Activated T-cell treated with anti-CD3 and anti-CD28 coated beads, Interleukin-2, amount 50 U/mL, for 72 hours (primary cell): ENCODE data around the gene HPN. TPM values are rescaled to one million over a fixed set of nuclear protein-coding genes. Genes with fewer than 3 reads are reported as not detected.

Source experiments
- ATAC-seq, 2 donors: fragments of 150-1000 bp; cut with Tn5 transposase; replicated peaks in 1 of 2; 2 replicates each; pipeline ENCODE4 v1.10.0; 2021; ENCODE audit warnings: moderate library complexity in 2 of 2, mild to moderate bottlenecking in 1 of 2
- DNase-seq, 2 donors: peaks; one replicate each; pipeline ENCODE4 v3.0.0; 2021 to 2022; ENCODE audit warnings: mixed read lengths in 1 of 2
- H3K27ac Mint-ChIP-seq: one replicate; pipeline ENCODE4 v1.8.0; 2022; ENCODE audit warnings: mild to moderate bottlenecking, moderate library complexity, mixed read lengths
- H3K27me3 Mint-ChIP-seq: one replicate; pipeline ENCODE4 v1.8.0; 2022; ENCODE audit warnings: low read depth, mixed read lengths
- H3K36me3 Mint-ChIP-seq, 2 donors: one replicate each; pipeline ENCODE4 v1.8.0; 2022; ENCODE audit warnings: mixed read lengths in 2 of 2, mild to moderate bottlenecking in 1 of 2; ENCODE audit not compliant: insufficient read depth in 2 of 2
- H3K4me1 Mint-ChIP-seq: one replicate; pipeline ENCODE4 v1.8.0; 2022; ENCODE audit warnings: low read depth, mixed read lengths
- H3K4me3 Mint-ChIP-seq, 2 donors: one replicate each; pipeline ENCODE4 v1.8.0; 2022; ENCODE audit warnings: mild to moderate bottlenecking in 2 of 2, mixed read lengths in 2 of 2, moderate library complexity in 2 of 2
- H3K9me3 Mint-ChIP-seq, 2 donors: one replicate each; pipeline ENCODE4 v1.8.0; 2022; ENCODE audit warnings: mixed read lengths in 2 of 2
- total RNA-seq, 2 donors: library from RNA; stranded (reverse); gene quantifications; one replicate each; pipeline ENCODE4 v1.2.3, GENCODE V29; 2022

The HPN gene
- total RNA-seq, 2 donors from 2014 or later, result 0.19 to 0.30 TPM

GRCh38 chr19:35084509-35084762 lies 42.9 kb downstream of the HPN start:
- Mint-ChIP-seq H3K36me3 (no peaks in the 10 kb centered on the region), H3K27me3 (peaks cover under 1% of the 10 kb centered on the region), H3K4me1 (no peaks in the 10 kb centered on the region), H3K27ac (no peak overlapping the region), H3K9me3 (no peaks in the 10 kb centered on the region), H3K4me3 (no peak overlapping the region)
- ATAC-seq (no peak), DNase-seq (no peak)

- H3K4me1 Mint-ChIP-seq, result no peaks in the 10 kb centered on the region
- H3K4me3 Mint-ChIP-seq, result no peak overlapping the region
- ATAC-seq (no peak), DNase-seq (no peak)
- H3K36me3 Mint-ChIP-seq, result no peaks in the 10 kb centered on the region
- no peaks in the 10 kb centered on the region for H3K9me3 Mint-ChIP-seq
- H3K27me3 Mint-ChIP-seq, result no peaks in the 10 kb centered on the region
- peak overlapping the region; percentile 43 for H3K27ac Mint-ChIP-seq
Measured at GRCh38 chr19:35085947-35086346, 44.4 kb downstream of the HPN start.

GRCh38 chr19:35086455-35086854 lies 44.9 kb downstream of the HPN start:
- Mint-ChIP-seq H3K4me3 (no peak overlapping the region), H3K36me3 (no peaks in the 10 kb centered on the region), H3K9me3 (no peaks in the 10 kb centered on the region), H3K4me1 (no peaks in the 10 kb centered on the region), H3K27ac (no peak overlapping the region), H3K27me3 (no peaks in the 10 kb centered on the region)
- DNase-seq (no peak), ATAC-seq (no peak)

- no peak overlapping the region for H3K27ac Mint-ChIP-seq
Measured at GRCh38 chr19:35087393-35087792, 45.9 kb downstream of the HPN start.

GRCh38 chr19:35088131-35088913 lies 46.8 kb downstream of the HPN start:
- Mint-ChIP-seq H3K9me3 (no peaks in the 10 kb centered on the region), H3K27me3 (no peaks in the 10 kb centered on the region), H3K36me3 (no peaks in the 10 kb centered on the region), H3K4me3 (no peak overlapping the region), H3K4me1 (no peaks in the 10 kb centered on the region), H3K27ac (no peak overlapping the region)
- no peak for ATAC-seq
- no peak for DNase-seq

More at GRCh38 chr19:35087393-35087792, 45.9 kb downstream of the HPN start:
- Mint-ChIP-seq H3K4me1 (no peaks in the 10 kb centered on the region), H3K36me3 (no peaks in the 10 kb centered on the region), H3K27me3 (no peaks in the 10 kb centered on the region), H3K4me3 (no peak overlapping the region), H3K9me3 (no peaks in the 10 kb centered on the region)
- ATAC-seq (no peak), DNase-seq (no peak)

GRCh38 chr19:35089554-35089953 lies 48.0 kb downstream of the HPN start:
- no peak overlapping the region for H3K27ac Mint-ChIP-seq
- no peak for ATAC-seq
- H3K4me1 Mint-ChIP-seq, result no peaks in the 10 kb centered on the region
- DNase-seq, result no peak
- H3K27me3 Mint-ChIP-seq, result no peaks in the 10 kb centered on the region
- no peaks in the 10 kb centered on the region for H3K9me3 Mint-ChIP-seq
- H3K36me3 Mint-ChIP-seq, result no peaks in the 10 kb centered on the region
- no peak overlapping the region for H3K4me3 Mint-ChIP-seq

GRCh38 chr19:35090160-35090505 lies 48.6 kb downstream of the HPN start:
- no peaks in the 10 kb centered on the region for H3K4me1 Mint-ChIP-seq
- H3K9me3 Mint-ChIP-seq, result no peaks in the 10 kb centered on the region
- H3K36me3 Mint-ChIP-seq, result no peaks in the 10 kb centered on the region
- ATAC-seq (no peak), DNase-seq (no peak)
- H3K27ac Mint-ChIP-seq, result no peak overlapping the region
- no peak overlapping the region for H3K4me3 Mint-ChIP-seq
- H3K27me3 Mint-ChIP-seq, result no peaks in the 10 kb centered on the region

- no peaks in the 10 kb centered on the region for H3K4me1 Mint-ChIP-seq
- no peaks in the 10 kb centered on the region for H3K9me3 Mint-ChIP-seq
- peak; percentile 76 for ATAC-seq
- H3K27ac Mint-ChIP-seq, result no peak overlapping the region
- DNase-seq, result peak; percentile 48 to 53
- peak overlapping the region in 1 of 2 donors; percentile 34 for H3K4me3 Mint-ChIP-seq
- H3K36me3 Mint-ChIP-seq, result no peaks in the 10 kb centered on the region
- no peaks in the 10 kb centered on the region for H3K27me3 Mint-ChIP-seq
Measured at GRCh38 chr19:35090506-35091214, 49.1 kb downstream of the HPN start.

GRCh38 chr19:35093430-35093829 lies 51.9 kb downstream of the HPN start:
- DNase-seq (no peak), ATAC-seq (no peak)
- Mint-ChIP-seq H3K27ac (no peak overlapping the region), H3K27me3 (no peaks in the 10 kb centered on the region), H3K9me3 (no peaks in the 10 kb centered on the region), H3K4me1 (no peaks in the 10 kb centered on the region), H3K4me3 (no peak overlapping the region), H3K36me3 (no peaks in the 10 kb centered on the region)

GRCh38 chr19:35093941-35094647 lies 52.6 kb downstream of the HPN start:
- Mint-ChIP-seq H3K27me3 (no peaks in the 10 kb centered on the region), H3K36me3 (no peaks in the 10 kb centered on the region), H3K9me3 (no peaks in the 10 kb centered on the region), H3K4me3 (no peak overlapping the region), H3K27ac (no peak overlapping the region), H3K4me1 (no peaks in the 10 kb centered on the region)
- DNase-seq, result no peak
- no peak for ATAC-seq

GRCh38 chr19:35094656-35095055 lies 53.1 kb downstream of the HPN start:
- Mint-ChIP-seq H3K4me1 (no peaks in the 10 kb centered on the region), H3K27me3 (no peaks in the 10 kb centered on the region), H3K27ac (no peak overlapping the region), H3K9me3 (no peaks in the 10 kb centered on the region), H3K4me3 (no peak overlapping the region), H3K36me3 (no peaks in the 10 kb centered on the region)
- ATAC-seq, result no peak
- DNase-seq, result no peak

- no peak overlapping the region for H3K4me3 Mint-ChIP-seq
- no peaks in the 10 kb centered on the region for H3K9me3 Mint-ChIP-seq
- H3K27me3 Mint-ChIP-seq, result no peaks in the 10 kb centered on the region
- no peak overlapping the region for H3K27ac Mint-ChIP-seq
- DNase-seq (no peak), ATAC-seq (no peak)
- no peaks in the 10 kb centered on the region for H3K4me1 Mint-ChIP-seq
- no peaks in the 10 kb centered on the region for H3K36me3 Mint-ChIP-seq
Measured at GRCh38 chr19:35095667-35096368, 54.3 kb downstream of the HPN start.

- no peaks in the 10 kb centered on the region for H3K27me3 Mint-ChIP-seq
- no peaks in the 10 kb centered on the region for H3K36me3 Mint-ChIP-seq
- DNase-seq, result no peak
- no peaks in the 10 kb centered on the region for H3K4me1 Mint-ChIP-seq
- no peak for ATAC-seq
- no peak overlapping the region for H3K4me3 Mint-ChIP-seq
- no peaks in the 10 kb centered on the region for H3K9me3 Mint-ChIP-seq
- no peak overlapping the region for H3K27ac Mint-ChIP-seq
Measured at GRCh38 chr19:35098413-35099049, 57.0 kb downstream of the HPN start.
